Smooth muscle cell (in vitro differentiated cells): ENCODE data around the gene ERMP1. TPM values are rescaled to one million over a fixed set of nuclear protein-coding genes. Genes with fewer than 3 reads are reported as not detected.

Experiments
- DNase-seq: peaks from one replicate; lab custom pipeline; 2025; ENCODE audit not compliant: unreplicated experiment; lab: John Stamatoyannopoulos, UW
- H2AFZ ChIP-seq: fragments of 200-600 bp; sonication (generic); 2 replicates; pipeline ENCODE4 v1.6.0; 2016; ENCODE audit warnings: antibody characterized with exemption, low read depth, mild to moderate bottlenecking
- H3F3A ChIP-seq: fragments of 200-600 bp; sonication (generic); 2 replicates; pipeline ENCODE4 v1.6.0; 2017; ENCODE audit warnings: antibody characterized with exemption, low read depth
- H3K27ac ChIP-seq: fragments of 200-600 bp; sonication (generic); 2 replicates; pipeline ENCODE4 v1.5.1; 2016; ENCODE audit warnings: low read depth, mild to moderate bottlenecking
- H3K27me3 ChIP-seq: fragments of 200-600 bp; sonication (generic); 2 replicates; pipeline ENCODE4 v1.6.1; 2016; ENCODE audit warnings: low read depth, mild to moderate bottlenecking
- H3K36me3 ChIP-seq: fragments of 200-600 bp; sonication (generic); 2 replicates; pipeline ENCODE4 v1.5.1; 2016; ENCODE audit warnings: low read depth
- H3K4me1 ChIP-seq: fragments of 200-600 bp; sonication (generic); 2 replicates; pipeline ENCODE4 v1.5.1; 2016; ENCODE audit warnings: low read depth
- H3K4me2 ChIP-seq: fragments of 200-600 bp; sonication (generic); 2 replicates; pipeline ENCODE4 v1.6.0; 2016; ENCODE audit warnings: mild to moderate bottlenecking
- H3K4me3 ChIP-seq: fragments of 200-600 bp; sonication (generic); 2 replicates; pipeline ENCODE4 v1.5.1; 2016; ENCODE audit warnings: mild to moderate bottlenecking
- H3K79me2 ChIP-seq: fragments of 200-600 bp; sonication (generic); 2 replicates; pipeline ENCODE4 v1.6.0; 2016; ENCODE audit warnings: low read depth, mild to moderate bottlenecking
- H3K9ac ChIP-seq: fragments of 200-600 bp; sonication (generic); 2 replicates; pipeline ENCODE4 v1.6.0; 2016; ENCODE audit warnings: low read depth
- H3K9me3 ChIP-seq: fragments of 200-600 bp; sonication (generic); replicated peaks from 2 replicates; pipeline ENCODE4 v1.5.1; 2016; ENCODE audit warnings: low read depth
- H4K20me1 ChIP-seq: fragments of 200-600 bp; sonication (generic); 2 replicates; pipeline ENCODE4 v1.6.0; 2016; ENCODE audit warnings: low read depth
- WGBS: methylation state at CpG from one replicate; pipeline ENCODE4 v1.1.7; 2016; ENCODE audit warnings: low lambda C conversion rate; 5-methylcytosine and 5-hydroxymethylcytosine counted together
- polyA plus RNA-seq: library from polyadenylated mRNA; unstranded; fragments of >200 nt; fragmentation: Nextera tagmentation; extraction: Ambion mirVana; gene quantifications from 2 replicates; pipeline ENCODE4 v1.2.1, GENCODE V29; 2016
- total RNA-seq: library from RNA; depleted of rRNA; stranded (reverse); fragments of >200 nt; gene quantifications from 2 replicates; pipeline ENCODE4 v1.2.3, GENCODE V29; 2014
- TF ChIP-seq, protein P1 (sequence below): fragments of 200-600 bp; sonication (generic); IDR thresholded peaks from 2 replicates; pipeline ENCODE4 v1.5.1; 2017; ENCODE audit warnings: borderline replicate concordance, mild to moderate bottlenecking, antibody characterized with exemption; ENCODE audit not compliant: insufficient read depth, poor library complexity, severe bottlenecking

Gene ERMP1
- total and polyA plus RNA-seq, 2 experiments from 2014 or later, result 2.1 to 10.7 TPM

DNA sequence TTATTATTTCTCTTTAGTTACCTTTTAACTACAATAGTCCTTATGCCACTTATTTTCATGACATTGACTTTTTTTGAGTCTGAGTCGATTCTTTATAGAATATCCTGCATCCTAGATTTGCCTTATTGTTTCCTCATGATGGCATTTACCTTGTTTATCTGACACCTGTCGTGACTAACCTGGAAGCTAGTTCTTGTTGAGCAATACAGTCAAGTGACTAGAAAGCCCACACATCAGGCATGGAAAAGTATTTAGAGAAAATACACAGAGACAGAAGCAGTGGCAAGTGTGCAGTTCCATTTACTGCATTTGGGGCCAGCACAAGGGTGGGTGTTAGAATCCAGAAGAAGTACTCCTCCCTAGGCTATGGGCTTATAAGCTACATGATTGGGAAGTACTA is 97.8 kb downstream of the ERMP1 start:
- Histone ChIP-seq H3K9me3 (no peaks in the 10 kb centered on the region), H3K4me3 (no peak overlapping the region), H2AFZ (no peak overlapping the region), H3K79me2 (no peaks in the 10 kb centered on the region), H3F3A (no peaks in the 10 kb centered on the region), H3K4me1 (no peaks in the 10 kb centered on the region), H3K36me3 (peaks cover 18% of the 10 kb centered on the region), H3K4me2 (no peak overlapping the region), H4K20me1 (peaks cover 5% of the 10 kb centered on the region), H3K27me3 (no peaks in the 10 kb centered on the region), H3K9ac (no peak overlapping the region), H3K27ac (no peak overlapping the region)
- 94% methylated on average over 2 of the region's 2 CpGs for WGBS
- TF ChIP-seq, protein P1, sequence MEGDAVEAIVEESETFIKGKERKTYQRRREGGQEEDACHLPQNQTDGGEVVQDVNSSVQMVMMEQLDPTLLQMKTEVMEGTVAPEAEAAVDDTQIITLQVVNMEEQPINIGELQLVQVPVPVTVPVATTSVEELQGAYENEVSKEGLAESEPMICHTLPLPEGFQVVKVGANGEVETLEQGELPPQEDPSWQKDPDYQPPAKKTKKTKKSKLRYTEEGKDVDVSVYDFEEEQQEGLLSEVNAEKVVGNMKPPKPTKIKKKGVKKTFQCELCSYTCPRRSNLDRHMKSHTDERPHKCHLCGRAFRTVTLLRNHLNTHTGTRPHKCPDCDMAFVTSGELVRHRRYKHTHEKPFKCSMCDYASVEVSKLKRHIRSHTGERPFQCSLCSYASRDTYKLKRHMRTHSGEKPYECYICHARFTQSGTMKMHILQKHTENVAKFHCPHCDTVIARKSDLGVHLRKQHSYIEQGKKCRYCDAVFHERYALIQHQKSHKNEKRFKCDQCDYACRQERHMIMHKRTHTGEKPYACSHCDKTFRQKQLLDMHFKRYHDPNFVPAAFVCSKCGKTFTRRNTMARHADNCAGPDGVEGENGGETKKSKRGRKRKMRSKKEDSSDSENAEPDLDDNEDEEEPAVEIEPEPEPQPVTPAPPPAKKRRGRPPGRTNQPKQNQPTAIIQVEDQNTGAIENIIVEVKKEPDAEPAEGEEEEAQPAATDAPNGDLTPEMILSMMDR, result no peak
- DNase-seq, result no peak

Other genes with a start within 250 kb of the ERMP1 start
- 52.4 and 54.0 TPM in 2 replicates for gene RIC1, start 204.0 kb downstream of the ERMP1 start, total RNA-seq
- gene RIC1, start 204.0 kb downstream of the ERMP1 start, polyA plus RNA-seq, result 9.9 and 11.1 TPM in 2 replicates
- gene MLANA, start 57.8 kb upstream of the ERMP1 start, total RNA-seq, result not detected in 2 replicates
- 0.46 TPM in 1 of 2 replicates, not detected in the other for gene MLANA, start 57.8 kb upstream of the ERMP1 start, polyA plus RNA-seq
- gene RANBP6, start 182.5 kb upstream of the ERMP1 start, total RNA-seq, result 41.9 and 51.9 TPM in 2 replicates
- 14.1 and 20.5 TPM in 2 replicates for gene RANBP6, start 182.5 kb upstream of the ERMP1 start, polyA plus RNA-seq